ENCODE measurements around the gene HNMT.

GRCh38 chr2:137966043-137966442 lies 1.8 kb downstream of the HNMT start:
- TF ChIP-seq CTCF (IDR thresholded peaks at IDR 0.05), result no peak
- no peak for TF ChIP-seq POLR2A (IDR thresholded peaks at IDR 0.05)
- no peak for TF ChIP-seq POLR2AphosphoS5 (IDR thresholded peaks at IDR 0.05)
